ENCODE data around the gene TMEM156. TPM values are rescaled to one million over a fixed set of nuclear protein-coding genes. Genes with fewer than 3 reads are reported as not detected.
"Not testable (repeated sequence)": the region's sequence is repeated elsewhere in the genome, so short reads cannot be mapped to it uniquely, and the experiment has no call there.

Gene TMEM156
- total RNA-seq, 1 experiment from 2014 or later, result 33.7 TPM

GRCh38 chr4:38993683-38994082, 38.5 kb downstream of the TMEM156 start:
- DNase-seq (ENCODE audit: low read depth), result no peak

GRCh38 chr4:38990241-38990640, 42.0 kb downstream of the TMEM156 start:
- no peak for DNase-seq (ENCODE audit: low read depth)

DNA sequence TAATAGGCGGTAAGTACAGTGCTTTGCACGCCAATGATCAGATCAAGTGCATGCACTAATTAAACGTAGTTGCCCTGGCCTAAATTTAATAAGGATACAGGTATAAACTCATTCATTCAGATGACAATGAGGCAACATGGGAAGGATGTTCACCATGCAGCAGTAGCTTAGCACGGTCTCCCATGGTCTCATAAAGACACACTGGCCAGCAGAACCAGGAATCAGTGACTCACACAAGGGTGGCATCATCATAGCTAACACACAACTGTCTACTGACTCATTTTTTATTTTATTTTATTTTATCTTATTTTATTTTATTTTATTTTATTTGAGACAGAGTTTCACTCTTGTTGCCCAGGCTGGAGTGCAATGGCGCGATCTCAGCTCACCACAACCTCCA, 42.7 kb downstream of the TMEM156 start:
- peak; percentile 16 for DNase-seq (ENCODE audit: low read depth)

GRCh38 chr4:38988353-38988752, 43.9 kb downstream of the TMEM156 start:
- peak; percentile 12 for DNase-seq (ENCODE audit: low read depth)

DNA sequence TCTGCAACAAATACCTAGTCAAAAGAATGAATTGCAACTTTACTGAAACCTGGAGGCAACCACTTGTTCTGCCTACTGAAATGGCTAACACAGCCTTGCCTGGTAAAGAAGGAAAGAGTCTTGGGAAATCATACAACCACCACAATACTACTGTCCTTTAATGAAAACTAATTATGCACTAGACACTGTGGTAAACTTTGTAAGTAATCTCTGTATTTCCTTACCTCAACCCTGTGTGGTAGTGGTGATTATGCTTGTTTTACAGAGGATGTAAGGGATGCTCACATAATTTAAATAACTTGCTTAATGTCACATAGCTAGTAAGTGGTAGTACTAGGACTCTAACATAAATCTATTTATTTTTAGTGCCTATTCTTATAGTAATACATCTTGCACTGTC, 44.7 kb downstream of the TMEM156 start:
- DNase-seq (ENCODE audit: low read depth), result no peak

GRCh38 chr4:38985410-38986100, 46.7 kb downstream of the TMEM156 start:
- DNase-seq (ENCODE audit: low read depth), result no peak

GRCh38 chr4:38983787-38984598, 48.2 kb downstream of the TMEM156 start:
- no peak for DNase-seq (ENCODE audit: low read depth)

- no peak for DNase-seq (ENCODE audit: low read depth)
These were observed 48.9 kb downstream of the TMEM156 start for GRCh38 chr4:38983291-38983690.

DNA sequence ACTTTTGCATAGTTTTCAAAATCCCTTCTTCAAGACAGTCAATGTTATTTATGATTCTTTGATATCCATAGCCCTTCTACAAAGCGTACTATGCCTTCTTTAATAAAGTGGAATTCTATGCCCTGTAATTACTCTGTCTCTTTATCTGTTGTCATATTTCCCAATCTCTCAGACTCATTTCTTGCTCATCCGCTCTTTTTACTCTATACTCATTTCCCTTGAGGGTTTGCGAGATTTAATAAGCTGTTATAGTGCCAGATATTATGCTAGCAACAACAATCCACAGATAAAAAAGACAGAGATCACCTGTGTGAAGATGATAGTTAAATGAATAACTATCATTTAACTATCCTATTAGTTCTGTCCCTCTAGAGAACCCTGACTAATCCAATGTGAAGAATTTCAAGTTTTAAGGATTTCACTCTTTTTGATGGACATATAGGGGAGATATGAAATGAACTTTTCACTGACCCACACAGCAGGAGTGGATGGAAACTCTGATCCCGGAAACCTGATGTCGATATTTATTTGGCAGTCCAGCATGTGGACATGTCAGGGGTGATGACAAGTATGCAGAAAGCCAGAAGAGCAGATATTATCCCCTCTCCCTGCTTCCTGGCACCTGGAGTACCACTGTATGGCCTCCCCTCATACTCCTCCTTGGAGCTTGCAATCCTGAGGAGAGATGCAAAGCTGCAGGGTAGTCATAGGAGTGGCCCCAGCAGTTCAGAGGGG, 49.7 kb downstream of the TMEM156 start:
- DNase-seq (ENCODE audit: low read depth), result no peak

DNA sequence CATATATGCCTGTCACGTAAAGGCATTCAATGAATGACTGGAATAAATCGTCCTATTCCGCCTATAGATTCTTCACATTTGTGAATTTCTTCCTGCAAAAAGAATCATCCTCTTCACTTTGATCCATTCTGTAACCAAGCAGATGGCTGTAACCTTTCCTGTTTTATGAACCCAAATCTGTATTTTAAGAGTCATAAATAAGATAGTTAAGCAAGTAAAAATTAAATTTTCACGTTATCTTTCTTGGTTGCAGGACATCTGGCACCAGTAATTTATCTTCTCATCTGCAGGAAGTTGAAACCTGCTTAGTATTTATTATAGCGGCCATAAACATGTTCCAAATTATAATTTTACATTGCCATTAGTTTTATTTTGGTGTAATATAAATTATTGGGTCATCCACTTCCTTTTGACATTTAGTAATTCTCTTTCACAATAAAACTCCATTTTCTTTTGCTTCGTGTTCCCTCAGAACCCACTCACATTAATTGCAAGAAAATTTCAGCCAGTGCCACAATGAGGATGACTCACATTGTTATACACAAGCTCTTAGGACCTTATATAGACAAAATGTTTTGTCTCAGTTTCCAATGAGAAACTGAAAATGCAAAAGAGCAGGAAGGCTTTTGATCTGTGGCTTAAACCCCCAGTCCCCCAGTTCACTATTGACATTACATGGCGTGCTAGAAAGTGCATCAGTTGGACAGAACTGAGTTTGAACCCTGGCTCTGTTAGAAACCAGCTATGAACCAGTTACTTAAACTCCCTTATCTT, 51.1 kb downstream of the TMEM156 start:
- DNase-seq (ENCODE audit: low read depth), result peak; percentile 25

DNA sequence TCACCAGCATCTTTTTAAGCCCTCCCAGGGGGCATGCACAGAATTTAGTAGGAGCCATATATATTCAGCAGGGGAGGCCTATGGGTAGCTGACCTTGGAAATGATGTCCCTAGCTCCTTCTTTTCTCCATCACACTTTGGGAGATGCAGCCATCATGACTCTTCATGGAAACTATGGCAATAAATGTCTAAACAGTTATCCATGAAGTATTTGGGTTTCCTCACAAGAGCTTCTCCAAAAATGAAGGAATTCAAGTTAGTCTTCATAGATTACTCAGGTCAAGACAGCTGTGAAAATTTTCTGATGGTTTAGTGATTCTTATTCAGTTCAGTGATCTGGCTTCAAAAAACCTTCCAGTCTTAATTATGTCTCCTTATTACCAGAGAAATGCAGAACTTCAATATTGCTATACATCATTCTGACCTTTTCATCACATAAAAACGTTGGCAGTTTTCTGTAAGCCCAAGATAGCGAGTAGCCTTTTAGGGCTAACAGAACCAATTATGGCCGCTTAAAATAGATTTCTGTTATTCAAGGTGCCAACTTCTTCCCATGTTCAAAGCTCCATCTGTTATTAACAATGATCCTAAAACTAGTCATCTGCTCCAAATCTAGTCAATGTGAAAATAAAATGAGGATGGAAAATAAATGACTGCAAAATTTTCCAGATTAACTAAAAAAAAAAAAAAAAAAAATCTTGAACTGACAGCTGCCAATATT, 52.5 kb downstream of the TMEM156 start:
- no peak for DNase-seq (ENCODE audit: low read depth)

DNA sequence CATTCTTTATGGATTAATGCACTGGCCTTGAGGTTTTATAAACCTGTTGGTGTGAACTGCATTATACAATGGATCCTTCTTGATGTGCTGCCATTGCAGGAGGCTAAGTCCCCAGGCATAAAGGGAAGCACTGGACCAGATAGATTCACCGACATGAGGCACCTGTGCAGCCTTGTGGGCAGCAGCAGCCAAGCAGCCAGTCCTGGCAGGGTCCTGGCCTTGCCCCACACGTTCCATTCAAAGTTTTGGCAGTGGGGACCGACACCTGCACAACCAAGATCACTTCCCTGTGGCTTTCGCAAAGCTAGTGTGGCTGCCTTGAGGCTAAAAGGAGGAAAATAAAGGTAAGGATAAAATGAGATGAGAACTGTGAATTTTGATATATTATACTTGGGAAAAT, 53.1 kb downstream of the TMEM156 start:
- no peak for DNase-seq (ENCODE audit: low read depth)

GRCh38 chr4:38976308-38976707, 55.9 kb downstream of the TMEM156 start:
- no peak for DNase-seq (ENCODE audit: low read depth)

DNA sequence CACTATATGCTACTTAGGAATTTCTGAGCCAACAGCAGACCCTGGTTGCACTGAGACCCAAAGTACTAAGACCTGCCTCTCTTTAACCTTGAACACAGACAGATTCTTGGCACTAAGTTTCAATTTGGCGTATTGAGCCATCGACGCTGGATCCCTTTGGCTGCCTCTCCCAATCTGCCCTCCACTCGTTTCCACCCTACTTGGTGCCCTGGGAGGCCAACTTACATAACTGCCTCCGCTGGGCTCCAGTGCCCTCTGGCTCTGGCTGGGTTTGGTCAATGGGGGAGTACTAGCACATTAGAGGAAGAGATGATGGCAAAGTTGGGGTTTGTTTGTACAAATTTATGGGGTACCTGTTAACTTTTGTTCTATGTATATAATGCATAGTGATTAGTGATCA, 63.5 kb downstream of the TMEM156 start:
- DNase-seq (ENCODE audit: low read depth), result no peak

GRCh38 chr4:38967260-38968095, 64.7 kb downstream of the TMEM156 start:
- peak; percentile 33 for DNase-seq (ENCODE audit: low read depth)

- no peak for DNase-seq (ENCODE audit: low read depth)
These were observed 66.3 kb downstream of the TMEM156 start for GRCh38 chr4:38965866-38966265.

GRCh38 chr4:38964942-38965775, 67.0 kb downstream of the TMEM156 start:
- no peak for DNase-seq (ENCODE audit: low read depth)

- DNase-seq (ENCODE audit: low read depth), result not testable (repeated sequence)
These were observed 73.0 kb downstream of the TMEM156 start for GRCh38 chr4:38959248-38959647.

All from Daoy (cell line).